Ovary (tissue), 9 donors: Measurements from ENCODE around the gene TOP2A. TPM values are rescaled to one million over a fixed set of nuclear protein-coding genes. Genes with fewer than 3 reads are reported as not detected.
A peak's percentile ranks its signal among the peaks of the same experiment; 100 is the strongest.
"Not testable (repeated sequence)": the region's sequence is repeated elsewhere in the genome, so short reads cannot be mapped to it uniquely, and the experiment has no call there.

Experiments used
- DNase-seq, 5 donors: peaks; one replicate each; pipeline ENCODE4 v3.0.0-alpha.2; 2019 to 2020
- H3K27ac ChIP-seq, 2 donors: fragments of 200-600 bp; one replicate each; pipeline versions ENCODE4 v1.5.1 to v1.8.0; 2019 to 2022
- H3K27me3 ChIP-seq: fragments of 200-600 bp; one replicate; pipeline ENCODE4 v1.8.0; 2022
- H3K36me3 ChIP-seq: fragments of 200-600 bp; sonication (generic); one replicate; pipeline ENCODE4 v1.5.1; 2019
- H3K4me1 ChIP-seq: one replicate; pipeline ENCODE4 v1.8.1; 2013; ENCODE audit warnings: mild to moderate bottlenecking, moderate library complexity; ENCODE audit not compliant: insufficient read depth
- H3K4me3 ChIP-seq: fragments of 200-600 bp; sonication (generic); one replicate; pipeline ENCODE4 v1.5.1; 2017
- H3K9me3 ChIP-seq, 2 donors: fragments of 200-600 bp in 1 of 2; sonication (generic) in 1 of 2; one replicate each; pipeline versions ENCODE4 v1.5.1 to v1.8.1; 2013 to 2019; ENCODE audit warnings: mild to moderate bottlenecking in 1 of 2, moderate library complexity in 1 of 2
- EP300 ChIP-seq: sonication (generic); formaldehyde crosslinking; IDR thresholded peaks from one replicate; pipeline ENCODE4 v1.6.1; 2017; ENCODE audit warnings: antibody characterized with exemption
- POLR2A ChIP-seq: fragments of 450-650 bp; IDR thresholded peaks from one replicate; pipeline ENCODE4 v1.6.1; 2017; ENCODE audit warnings: antibody characterized with exemption, mild to moderate bottlenecking, moderate library complexity
- WGBS, 3 donors: extraction: QIAGEN DNeasy Blood & Tissue Kit in 1 of 3; methylation state at CpG; one replicate each; pipeline versions ENCODE4 v1.1.5 to v1.1.7; 2013 to 2017; 5-methylcytosine and 5-hydroxymethylcytosine counted together
- intact Hi-C, 4 donors: fragments of 100-400 bp; cut with DNase I; formaldehyde crosslinking; loops; one replicate each; pipeline versions ENCODE4 v1.11.0 to v1.15.1; 2022 to 2023
- polyA plus RNA-seq, 2 donors: library from polyadenylated mRNA; stranded (reverse); fragments of 200-250 nt in 1 of 2; fragments of 350-450 nt in 1 of 2; fragmentation: Illumina TruSeq in 1 of 2; extraction: RNeasy Lipid Tissue Mini Kit (QIAGEN cat#74804) in 1 of 2; gene quantifications; one replicate each; pipeline ENCODE4 v1.2.3, GENCODE V29; 2013 to 2014
- total RNA-seq, 7 donors: library from RNA; depleted of rRNA in 2 of 7; stranded (reverse); fragments of >200 nt in 2 of 7; fragmentation: NEBNext Ultra II Directional in 3 of 7; extraction: Animal tissue kit (Norgen Biotek cat#: 25700) in 3 of 7; gene quantifications; one replicate each; pipeline versions ENCODE4 v1.1.0 to v1.2.4, GENCODE V29; 2016 to 2023
- TF ChIP-seq, protein P1 (sequence below), 3 donors: fragments of 450-650 bp in 2 of 3; fragments of 200-600 bp in 1 of 3; IDR thresholded peaks; one replicate each; pipeline versions ENCODE4 v1.5.1 to v1.8.0; 2016 to 2022; ENCODE audit warnings: antibody characterized with exemption in 3 of 3, mild to moderate bottlenecking in 1 of 3
- donor health status: DM: no; HTN: no; CAD: no; lungs with moderate emphysema.
- donor health status: DM: no; HTN: no; CAD: no.
- donor health status: Bipolar disorder and iron deficiency.
- donor health status: DM: yes; HTN: yes; CAD: no.
- donor health status: DM: no; HTN: no; CAD: no.
- donor health status: DM: yes; HTN: yes; CAD: no.

The TOP2A gene
- total and polyA plus RNA-seq, 9 donors = 0.36 to 4.5 (median 1.2) TPM

DNA sequence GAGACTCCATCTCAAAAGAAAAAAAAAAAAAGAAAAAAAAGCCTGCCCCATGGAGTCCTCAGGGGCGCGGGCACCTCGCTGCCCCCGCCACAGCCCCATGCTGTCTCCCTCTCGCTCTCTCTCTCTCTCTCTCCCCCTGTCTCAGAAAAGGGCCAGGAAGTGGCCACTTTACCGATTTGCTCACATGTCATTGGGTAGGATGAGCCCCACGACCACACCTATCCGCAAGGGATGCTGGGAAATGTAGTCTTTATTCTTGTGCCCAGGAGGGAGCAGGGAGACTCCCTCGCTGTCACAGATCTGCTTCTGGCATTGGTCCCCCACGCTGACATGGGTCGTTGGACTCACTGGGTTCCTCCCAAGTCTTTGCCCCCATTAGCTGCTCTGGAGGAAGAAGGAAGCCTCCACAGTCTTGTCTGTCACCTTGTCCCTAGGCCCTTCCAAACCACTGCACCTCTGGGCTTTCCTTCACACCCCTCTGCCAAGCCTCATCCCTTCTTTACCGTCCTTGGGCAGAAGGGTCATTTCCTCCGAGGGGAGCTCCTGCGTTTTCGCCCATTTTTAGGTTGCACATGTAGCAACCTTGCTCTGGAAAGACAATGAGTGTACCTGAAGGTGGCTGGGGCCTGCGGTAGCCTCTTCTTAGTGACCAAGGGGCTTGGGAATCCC is 46.3 kb downstream of the TOP2A start:
- no peaks in the 10 kb centered on the region for H3K9me3 ChIP-seq
- no peak overlapping the region for H3K27ac ChIP-seq
- no peaks in the 10 kb centered on the region for H3K36me3 ChIP-seq
- intact Hi-C loops = loop anchor here in 1 of 4 donors (10.0 kb wide), 1 partner anchor 193 kb away; the partner anchor contains the start of gene CCR7
- no peaks in the 10 kb centered on the region for H3K27me3 ChIP-seq
- no peak for DNase-seq
- WGBS, 3 donors = 81 to 85% (median 83%) methylated on average over 16 of the region's 16 CpGs
- H3K4me1 ChIP-seq = no peaks in the 10 kb centered on the region
- no peak for TF ChIP-seq POLR2A
- TF ChIP-seq EP300 = no peak
- TF ChIP-seq, protein P1, sequence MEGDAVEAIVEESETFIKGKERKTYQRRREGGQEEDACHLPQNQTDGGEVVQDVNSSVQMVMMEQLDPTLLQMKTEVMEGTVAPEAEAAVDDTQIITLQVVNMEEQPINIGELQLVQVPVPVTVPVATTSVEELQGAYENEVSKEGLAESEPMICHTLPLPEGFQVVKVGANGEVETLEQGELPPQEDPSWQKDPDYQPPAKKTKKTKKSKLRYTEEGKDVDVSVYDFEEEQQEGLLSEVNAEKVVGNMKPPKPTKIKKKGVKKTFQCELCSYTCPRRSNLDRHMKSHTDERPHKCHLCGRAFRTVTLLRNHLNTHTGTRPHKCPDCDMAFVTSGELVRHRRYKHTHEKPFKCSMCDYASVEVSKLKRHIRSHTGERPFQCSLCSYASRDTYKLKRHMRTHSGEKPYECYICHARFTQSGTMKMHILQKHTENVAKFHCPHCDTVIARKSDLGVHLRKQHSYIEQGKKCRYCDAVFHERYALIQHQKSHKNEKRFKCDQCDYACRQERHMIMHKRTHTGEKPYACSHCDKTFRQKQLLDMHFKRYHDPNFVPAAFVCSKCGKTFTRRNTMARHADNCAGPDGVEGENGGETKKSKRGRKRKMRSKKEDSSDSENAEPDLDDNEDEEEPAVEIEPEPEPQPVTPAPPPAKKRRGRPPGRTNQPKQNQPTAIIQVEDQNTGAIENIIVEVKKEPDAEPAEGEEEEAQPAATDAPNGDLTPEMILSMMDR (IDR thresholded peaks at IDR 0.05) = no peak
- H3K4me3 ChIP-seq = no peak overlapping the region

DNA sequence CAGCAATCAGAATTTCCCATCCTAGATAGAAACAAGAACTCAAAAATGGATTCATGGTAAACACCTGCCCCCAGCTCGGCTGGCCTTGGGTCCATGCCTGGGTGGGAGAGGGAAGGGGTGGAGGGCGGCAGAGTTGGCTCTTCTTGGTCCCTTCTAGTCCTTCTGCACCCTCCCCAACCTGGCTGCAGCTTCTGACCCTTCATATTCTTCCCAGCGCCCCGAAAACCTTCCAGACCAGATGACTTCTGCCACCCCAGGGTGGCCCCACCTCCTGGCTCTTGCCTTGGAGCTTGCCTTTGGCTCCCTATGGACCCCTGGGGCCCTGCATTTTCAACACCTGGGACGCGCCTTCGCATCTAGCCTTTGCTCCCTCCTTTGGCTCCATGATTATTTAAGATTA is 47.8 kb downstream of the TOP2A start:
- H3K9me3 ChIP-seq = no peaks in the 10 kb centered on the region
- TF ChIP-seq, protein P1 (IDR thresholded peaks at IDR 0.05) = no peak
- no peak for TF ChIP-seq EP300
- no peak for TF ChIP-seq POLR2A
- H3K4me3 ChIP-seq = no peak overlapping the region
- intact Hi-C loops = loop anchor here in 2 of 4 donors (10.0 kb wide), 3 partner anchors 65 to 195 kb away; partner anchors contain the start of gene CCR7 (in 1 of the 2)
- H3K27ac ChIP-seq = no peak overlapping the region
- H3K27me3 ChIP-seq = no peaks in the 10 kb centered on the region
- no peak for DNase-seq
- WGBS, 3 donors = 87 to 92% (median 87%) methylated on average over 7 of the region's 7 CpGs
- no peaks in the 10 kb centered on the region for H3K4me1 ChIP-seq
- H3K36me3 ChIP-seq = no peaks in the 10 kb centered on the region

DNA sequence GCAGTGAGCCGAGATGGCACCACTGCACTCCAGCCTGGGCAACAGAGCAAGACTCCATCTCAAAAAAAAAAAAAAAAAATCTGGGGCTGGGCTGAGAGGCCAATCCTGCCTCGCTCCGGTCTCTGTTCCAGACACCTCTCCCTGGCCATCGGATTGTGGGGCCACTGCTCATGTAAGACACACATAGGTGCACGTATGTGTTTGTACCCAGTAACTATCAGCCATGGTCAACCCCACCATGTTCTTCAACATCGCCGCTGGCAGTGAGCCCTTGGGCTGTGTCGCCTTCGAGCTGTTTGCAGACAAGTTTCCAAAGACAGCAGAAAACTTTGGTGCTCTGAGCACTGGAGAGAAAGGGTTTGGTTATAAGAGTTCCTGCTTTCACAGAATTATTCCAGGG is 50.0 kb downstream of the TOP2A start:
- H3K27ac ChIP-seq, H3K36me3 ChIP-seq, H3K4me3 ChIP-seq, DNase-seq, H3K4me1 ChIP-seq, H3K27me3 ChIP-seq, H3K9me3 ChIP-seq: not testable (repeated sequence)
- intact Hi-C loops = loop anchor here in 1 of 4 donors (10.0 kb wide), 2 partner anchors 67 to 157 kb away; no protein-coding TSS in a partner anchor
- 86 to 91% (median 91%) methylated on average over 9 of the region's 9 CpGs for WGBS, 3 donors

DNA sequence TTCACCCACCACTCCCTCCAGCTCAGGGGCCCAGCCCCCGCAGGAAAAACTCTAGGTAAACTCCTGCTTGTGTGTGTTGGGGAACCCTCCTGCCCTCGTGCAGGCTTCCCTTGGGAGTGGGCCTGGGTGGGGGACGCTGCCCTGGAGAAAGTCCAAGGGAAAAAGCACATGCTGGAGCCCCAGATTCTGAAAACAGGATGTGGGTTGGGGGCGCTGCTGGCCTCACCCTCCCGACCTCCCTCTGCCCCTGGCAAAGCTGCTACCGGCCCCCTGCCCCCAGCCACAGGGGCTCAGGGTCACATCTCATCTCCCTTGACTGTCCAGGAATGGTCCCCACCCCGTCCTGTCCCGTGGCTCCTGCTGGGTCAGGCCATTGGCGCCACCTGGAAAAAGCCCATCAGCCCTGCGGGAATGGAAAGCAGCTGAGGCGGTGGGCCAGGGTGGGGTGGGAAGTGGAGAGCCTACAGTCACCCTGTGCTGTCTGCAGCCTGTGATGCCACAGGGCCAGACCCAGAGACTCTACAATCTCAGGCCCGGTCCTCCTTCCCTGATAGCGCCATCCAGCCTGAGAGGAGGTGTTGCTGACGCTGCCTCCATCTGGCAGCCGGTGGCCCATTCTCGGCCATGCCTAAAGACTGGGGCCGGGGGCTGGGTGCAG is 50.7 kb downstream of the TOP2A start:
- no peaks in the 10 kb centered on the region for H3K36me3 ChIP-seq
- 72 to 78% (median 72%) methylated on average over 17 of the region's 17 CpGs for WGBS, 3 donors
- no peaks in the 10 kb centered on the region for H3K9me3 ChIP-seq
- no peaks in the 10 kb centered on the region for H3K27me3 ChIP-seq
- H3K4me1 ChIP-seq = peaks cover 5% of the 10 kb centered on the region
- intact Hi-C loops = loop anchor here in 1 of 4 donors (10.0 kb wide), 2 partner anchors 68 to 158 kb away; no protein-coding TSS in a partner anchor
- no peak overlapping the region for H3K4me3 ChIP-seq
- no peak overlapping the region for H3K27ac ChIP-seq
- TF ChIP-seq, protein P1 (IDR thresholded peaks at IDR 0.05) = no peak
- TF ChIP-seq EP300 (no peak), POLR2A (no peak)
- DNase-seq = peak in 1 of 5 donors; percentile 8
